IMR-90 (cell line): Measurements from ENCODE around the gene ABITRAM.

Experiments
- CTCF ChIP-seq: conservative IDR thresholded peaks from 2 replicates; pipeline ENCODE4 v1.5.1; 2012; ENCODE audit warnings: mild to moderate bottlenecking, low read depth, low read length, improper control_type of control experiment
- SMC3 ChIP-seq: fragments of 150-350 bp; IDR thresholded peaks from 2 replicates; pipeline ENCODE4 v1.6.1; 2016; ENCODE audit warnings: low read depth, mild to moderate bottlenecking, antibody characterized with exemption, low read length, moderate library complexity

GRCh38 chr9:108978205-108978604 is 44.0 kb downstream of the ABITRAM start:
- TF ChIP-seq CTCF = no peak
- TF ChIP-seq SMC3 = no peak
